ENCODE measurements around the gene GLIPR2. TPM values are rescaled to one million over a fixed set of nuclear protein-coding genes. Genes with fewer than 3 reads are reported as not detected.

GLIPR2 gene
- total and polyA plus RNA-seq, 9 donors = 8.3 to 34.6 (median 16.0) TPM

- intact Hi-C loops (cut with DNase I) = loop anchor here in 2 of 4 donors (5.0 kb wide), 1 partner anchor 67 kb away; no protein-coding TSS in a partner anchor
- WGBS, 3 donors = 89 to 90% (median 89%) methylated on average over 6 of the region's 6 CpGs
These were observed 32.6 kb downstream of the GLIPR2 start, which contains the start of gene CCIN for GRCh38 chr9:36169166-36169565. TSS of gene CCIN (plus strand) at chr9:36169388. CDS start at chr9:36169503, 115 bp downstream.

GRCh38 chr9:36169708-36170107 lies 33.2 kb downstream of the GLIPR2 start:
- TF ChIP-seq POLR2A (IDR thresholded peaks at IDR 0.05) = no peak
- WGBS, 3 donors = 94 to 95% (median 94%) methylated on average over 17 of the region's 17 CpGs
- peak in 1 of 5 donors; percentile 21 for DNase-seq
- Histone ChIP-seq H3K36me3 (no peaks in the 10 kb centered on the region), H3K4me3 (no peak overlapping the region), H3K4me1 (ENCODE audit: insufficient read depth) (no peaks in the 10 kb centered on the region), H3K27me3 (no peaks in the 10 kb centered on the region), H3K9me3 (no peaks in the 10 kb centered on the region), H3K27ac (no peak overlapping the region)
- intact Hi-C loops (cut with DNase I) = loop anchor here (5.0 to 10.0 kb wide), 4 partner anchors 45 to 215 kb away; partner anchors contain the start of gene OR2S2 (in 1 of the 4)

More at GRCh38 chr9:36169166-36169565, 32.6 kb downstream of the GLIPR2 start, which contains the start of gene CCIN:
- TF ChIP-seq POLR2A (IDR thresholded peaks at IDR 0.05) = no peak
- TF ChIP-seq CTCF (IDR thresholded peaks at IDR 0.05) = no peak
- TF ChIP-seq EP300 (IDR thresholded peaks at IDR 0.05) = no peak
- Histone ChIP-seq H3K4me3 (no peak within 1 kb of the TSS), H3K36me3 (no peaks in the 10 kb centered on the region), H3K27me3 (no peaks in the 10 kb centered on the region), H3K4me1 (ENCODE audit: insufficient read depth) (no peaks in the 10 kb centered on the region), H3K9me3 (no peaks in the 10 kb centered on the region), H3K27ac (no peak within 1 kb of the TSS)
- peak in 1 of 5 donors; percentile 16 for DNase-seq

- 96 to 98% (median 96%) methylated on average over 13 of the region's 13 CpGs for WGBS, 3 donors
- no peaks in the 10 kb centered on the region for H3K27me3 ChIP-seq
- TF ChIP-seq EP300 (IDR thresholded peaks at IDR 0.05) (no peak), CTCF (IDR thresholded peaks at IDR 0.05) (no peak), POLR2A (IDR thresholded peaks at IDR 0.05) (no peak)
- no peaks in the 10 kb centered on the region for H3K4me1 ChIP-seq (ENCODE audit: insufficient read depth)
- no peak overlapping the region for H3K4me3 ChIP-seq
- H3K27ac ChIP-seq = no peak overlapping the region
- intact Hi-C loops (cut with DNase I) = loop anchor here in 2 of 4 donors (10.0 kb wide), 3 partner anchors 46 to 216 kb away; partner anchors contain the start of gene OR2S2 (in 1 of the 2)
- no peaks in the 10 kb centered on the region for H3K36me3 ChIP-seq
- DNase-seq = peak in 1 of 5 donors; percentile 21
- H3K9me3 ChIP-seq = no peaks in the 10 kb centered on the region
These were observed 34.0 kb downstream of the GLIPR2 start for GRCh38 chr9:36170531-36170930.

GRCh38 chr9:36173861-36174260 lies 37.3 kb downstream of the GLIPR2 start:
- H3K27me3 ChIP-seq = no peaks in the 10 kb centered on the region
- 93 to 98% (median 94%) methylated on average over 2 of the region's 2 CpGs for WGBS, 3 donors
- H3K4me1 ChIP-seq (ENCODE audit: insufficient read depth) = no peaks in the 10 kb centered on the region
- no peaks in the 10 kb centered on the region for H3K9me3 ChIP-seq
- no peak overlapping the region for H3K27ac ChIP-seq
- DNase-seq = peak in 1 of 5 donors; percentile 3
- intact Hi-C loops (cut with DNase I) = loop anchor here in 2 of 4 donors (10.0 kb wide), 3 partner anchors 49 to 219 kb away; partner anchors contain the start of gene OR2S2 (in 1 of the 2)
- TF ChIP-seq CTCF (IDR thresholded peaks at IDR 0.05) = no peak
- TF ChIP-seq EP300 (IDR thresholded peaks at IDR 0.05) = no peak
- TF ChIP-seq POLR2A (IDR thresholded peaks at IDR 0.05) = no peak
- no peaks in the 10 kb centered on the region for H3K36me3 ChIP-seq
- H3K4me3 ChIP-seq = no peak overlapping the region

GRCh38 chr9:36174271-36174670 lies 37.7 kb downstream of the GLIPR2 start:
- WGBS, 3 donors = 78 to 81% (median 80%) methylated on average over 7 of the region's 7 CpGs
- Histone ChIP-seq H3K9me3 (no peaks in the 10 kb centered on the region), H3K27ac (no peak overlapping the region), H3K4me3 (no peak overlapping the region), H3K27me3 (no peaks in the 10 kb centered on the region), H3K36me3 (no peaks in the 10 kb centered on the region), H3K4me1 (ENCODE audit: insufficient read depth) (no peaks in the 10 kb centered on the region)
- DNase-seq = peak in 1 of 5 donors; percentile 7
- intact Hi-C loops (cut with DNase I) = loop anchor here in 2 of 4 donors (10.0 kb wide), 3 partner anchors 49 to 219 kb away; partner anchors contain the start of gene OR2S2 (in 1 of the 2)
- TF ChIP-seq EP300 (IDR thresholded peaks at IDR 0.05) (no peak), CTCF (IDR thresholded peaks at IDR 0.05) (no peak), POLR2A (IDR thresholded peaks at IDR 0.05) (no peak)

Data from ovary (tissue), 9 donors.